HG03575 (cell line): ENCODE results near the gene CMIP.

Experiments used
- ATAC-seq: cut with Tn5 transposase; IDR thresholded peaks from one replicate; pipeline ENCODE4 v1.9.1; 2021; ENCODE audit not compliant: unreplicated experiment, insufficient number of reproducible peaks, low FRiP score; ENCODE audit errors: extremely low read depth

The CMIP gene

GRCh38 chr16:81471882-81472281 lies 27.3 kb downstream of the CMIP start:
- no peak for ATAC-seq

- ATAC-seq = no peak
Observed at GRCh38 chr16:81472391-81472790, 27.8 kb downstream of the CMIP start.

GRCh38 chr16:81473066-81473488 lies 28.5 kb downstream of the CMIP start:
- no peak for ATAC-seq

- no peak for ATAC-seq
Observed at GRCh38 chr16:81473558-81473957, 28.9 kb downstream of the CMIP start.

GRCh38 chr16:81473969-81474959 lies 29.7 kb downstream of the CMIP start:
- no peak for ATAC-seq

- no peak for ATAC-seq
Observed at GRCh38 chr16:81477697-81478693, 33.4 kb downstream of the CMIP start.

- ATAC-seq = no peak
Observed at GRCh38 chr16:81478876-81479511, 34.4 kb downstream of the CMIP start.

- ATAC-seq = no peak
Observed at GRCh38 chr16:81480606-81481206, 36.1 kb downstream of the CMIP start.

GRCh38 chr16:81481207-81481821 lies 36.7 kb downstream of the CMIP start:
- ATAC-seq = peak; percentile 95

GRCh38 chr16:81482329-81483063 lies 37.9 kb downstream of the CMIP start:
- ATAC-seq = no peak

GRCh38 chr16:81483064-81483969 lies 38.7 kb downstream of the CMIP start:
- no peak for ATAC-seq

- no peak for ATAC-seq
Observed at GRCh38 chr16:81483970-81484595, 39.5 kb downstream of the CMIP start.

GRCh38 chr16:81484908-81485624 lies 40.5 kb downstream of the CMIP start:
- ATAC-seq = no peak

GRCh38 chr16:81485824-81486539 lies 41.4 kb downstream of the CMIP start:
- ATAC-seq = no peak

GRCh38 chr16:81486540-81487061 lies 42.0 kb downstream of the CMIP start:
- no peak for ATAC-seq
